GM10847 (cell line): ENCODE measurements around the gene WNT9A.

Experiments used
- POLR2A ChIP-seq: IDR thresholded peaks from 2 replicates; pipeline ENCODE4 v1.6.1; 2011; ENCODE audit not compliant: insufficient read length; ENCODE audit errors: extremely low read depth

WNT9A gene

DNA sequence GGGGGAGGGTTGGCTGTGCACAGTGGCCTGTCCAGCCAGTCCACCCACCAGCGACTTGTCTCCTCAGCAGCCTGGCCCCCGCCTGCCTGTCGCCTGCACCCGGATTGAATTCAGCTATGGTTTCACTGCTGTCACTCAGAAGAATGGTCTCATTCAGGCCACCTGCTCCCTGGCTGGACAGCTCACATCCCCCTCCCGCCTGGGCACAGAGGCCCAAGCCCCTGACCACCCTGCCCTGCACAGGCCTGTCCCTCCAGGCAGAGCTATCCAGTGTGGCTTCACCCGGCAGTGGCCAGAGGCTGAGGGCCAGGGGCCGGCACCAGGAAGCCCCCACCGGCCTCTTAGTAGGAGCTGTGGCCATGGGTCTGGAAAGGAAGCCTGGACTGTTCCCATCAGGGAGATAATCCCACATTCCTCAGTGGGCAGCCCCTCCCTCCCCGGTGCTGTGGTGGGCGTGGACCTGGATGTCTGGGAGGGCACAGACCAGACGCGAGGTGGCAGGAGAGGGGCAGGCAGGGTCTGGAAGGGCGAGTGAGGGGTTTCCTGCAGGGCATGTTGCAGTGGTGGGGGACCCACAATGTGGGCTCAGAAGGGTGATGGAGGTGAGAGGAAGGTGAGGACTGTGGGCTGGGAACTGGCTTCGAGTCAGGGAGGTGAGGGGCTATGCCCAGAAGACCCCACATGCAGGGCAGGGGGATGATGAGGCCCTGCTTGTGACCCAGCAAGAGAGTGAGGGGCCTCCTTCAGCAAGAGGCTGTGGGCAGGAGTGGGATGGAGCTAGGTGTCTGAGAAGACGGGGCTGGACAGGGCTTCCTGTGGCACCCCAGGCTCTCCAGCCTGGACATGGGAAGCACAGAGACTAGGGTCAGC, 30.4 kb downstream of the WNT9A start:
- no peak for TF ChIP-seq POLR2A

DNA sequence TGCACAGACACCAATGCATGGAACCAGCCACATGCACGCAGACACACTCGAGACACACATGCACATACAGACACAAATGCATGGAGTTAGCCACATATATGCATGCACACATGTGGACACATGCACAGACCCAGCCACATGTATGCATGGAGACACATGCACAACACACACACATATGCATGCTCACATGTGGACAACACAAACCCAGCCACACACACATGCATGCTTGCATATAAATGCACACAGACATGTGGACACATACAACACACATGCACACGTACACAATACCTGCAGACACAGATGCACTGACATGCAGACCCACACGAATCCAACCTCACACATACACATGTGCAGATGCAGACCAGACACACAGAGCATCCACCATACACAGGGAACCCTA, 31.1 kb downstream of the WNT9A start:
- TF ChIP-seq POLR2A, result no peak

DNA sequence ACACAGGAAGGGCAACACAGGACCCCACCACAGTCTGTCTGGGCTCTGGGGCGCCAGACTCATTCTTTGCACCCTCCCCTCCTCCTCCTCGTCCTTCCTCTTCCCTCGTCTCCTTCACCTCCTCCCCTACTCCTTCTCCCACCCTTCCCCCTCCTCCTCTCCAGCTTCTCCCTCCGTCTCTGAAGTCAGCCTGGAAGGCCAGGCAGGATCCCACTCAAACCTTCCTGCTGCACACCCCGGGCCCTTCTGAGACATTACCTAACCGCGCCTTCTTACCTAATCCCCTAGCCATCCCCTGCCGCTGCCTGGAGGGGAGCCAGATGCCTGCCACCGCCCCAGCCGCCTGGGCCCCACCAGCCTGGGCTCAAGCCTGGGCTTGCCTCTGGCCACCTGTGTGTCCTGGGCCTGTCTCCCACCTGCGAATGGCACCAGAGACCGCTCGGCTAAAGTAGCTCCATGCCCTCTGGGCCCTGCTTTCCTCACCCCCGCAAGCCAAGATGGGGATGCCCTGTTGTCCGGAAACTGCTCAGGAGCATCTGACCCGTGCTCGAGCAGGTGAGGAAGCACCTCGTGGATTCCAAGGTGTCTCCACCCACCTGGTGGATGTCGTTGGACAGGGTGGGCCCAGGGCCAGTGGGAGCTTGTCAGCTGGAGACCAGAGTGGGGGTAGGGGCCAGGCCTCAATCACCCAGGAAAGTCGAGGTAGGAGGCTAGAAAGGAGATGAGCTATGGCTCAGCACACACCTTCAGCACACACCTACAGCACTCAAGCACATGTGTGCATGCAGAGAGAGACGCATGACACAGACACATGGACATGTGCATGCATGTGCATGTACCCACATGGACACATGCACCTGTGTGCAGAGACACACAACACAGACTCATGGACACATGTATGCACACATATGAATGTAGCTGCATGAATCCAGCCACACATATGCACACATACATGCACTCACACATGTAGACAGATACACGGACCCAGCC, 31.9 kb downstream of the WNT9A start:
- no peak for TF ChIP-seq POLR2A

DNA sequence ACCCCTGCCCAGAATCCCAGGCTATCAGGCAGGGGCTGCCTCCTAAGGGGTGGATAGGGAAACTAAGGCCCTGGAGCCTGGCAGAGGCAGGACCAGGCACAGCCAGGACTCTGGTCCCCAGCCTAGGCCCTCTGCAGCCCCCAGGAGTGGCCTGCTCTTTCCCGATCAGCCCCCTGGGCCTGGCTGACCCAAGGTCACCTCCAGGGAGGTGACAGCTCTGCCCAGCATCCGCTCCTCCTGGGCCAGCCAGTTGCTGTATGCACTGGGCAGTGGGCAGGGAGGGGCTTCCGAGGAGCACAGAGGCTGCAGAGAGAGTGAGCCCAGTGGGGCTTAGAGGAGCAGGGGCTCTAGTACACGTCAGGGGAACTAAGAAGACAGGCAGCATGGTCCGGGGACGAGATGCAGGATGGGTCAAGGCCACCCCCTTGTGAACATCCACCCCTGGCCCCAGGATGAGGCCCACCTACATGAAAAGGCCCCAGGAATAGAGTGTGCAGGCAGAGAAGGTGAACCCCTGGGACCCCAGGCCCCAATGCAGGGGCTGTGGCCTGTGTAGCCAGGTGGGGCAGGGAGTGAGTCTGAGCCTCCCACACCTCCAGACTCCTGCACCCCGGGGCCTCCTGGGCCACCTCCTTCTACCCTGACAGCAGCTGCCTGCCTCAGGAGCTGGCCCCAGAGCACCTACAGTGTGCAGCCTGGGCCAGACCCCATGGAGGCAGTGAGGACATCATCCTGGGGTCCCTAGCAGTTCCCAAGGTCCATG, 32.8 kb downstream of the WNT9A start:
- TF ChIP-seq POLR2A, result no peak

DNA sequence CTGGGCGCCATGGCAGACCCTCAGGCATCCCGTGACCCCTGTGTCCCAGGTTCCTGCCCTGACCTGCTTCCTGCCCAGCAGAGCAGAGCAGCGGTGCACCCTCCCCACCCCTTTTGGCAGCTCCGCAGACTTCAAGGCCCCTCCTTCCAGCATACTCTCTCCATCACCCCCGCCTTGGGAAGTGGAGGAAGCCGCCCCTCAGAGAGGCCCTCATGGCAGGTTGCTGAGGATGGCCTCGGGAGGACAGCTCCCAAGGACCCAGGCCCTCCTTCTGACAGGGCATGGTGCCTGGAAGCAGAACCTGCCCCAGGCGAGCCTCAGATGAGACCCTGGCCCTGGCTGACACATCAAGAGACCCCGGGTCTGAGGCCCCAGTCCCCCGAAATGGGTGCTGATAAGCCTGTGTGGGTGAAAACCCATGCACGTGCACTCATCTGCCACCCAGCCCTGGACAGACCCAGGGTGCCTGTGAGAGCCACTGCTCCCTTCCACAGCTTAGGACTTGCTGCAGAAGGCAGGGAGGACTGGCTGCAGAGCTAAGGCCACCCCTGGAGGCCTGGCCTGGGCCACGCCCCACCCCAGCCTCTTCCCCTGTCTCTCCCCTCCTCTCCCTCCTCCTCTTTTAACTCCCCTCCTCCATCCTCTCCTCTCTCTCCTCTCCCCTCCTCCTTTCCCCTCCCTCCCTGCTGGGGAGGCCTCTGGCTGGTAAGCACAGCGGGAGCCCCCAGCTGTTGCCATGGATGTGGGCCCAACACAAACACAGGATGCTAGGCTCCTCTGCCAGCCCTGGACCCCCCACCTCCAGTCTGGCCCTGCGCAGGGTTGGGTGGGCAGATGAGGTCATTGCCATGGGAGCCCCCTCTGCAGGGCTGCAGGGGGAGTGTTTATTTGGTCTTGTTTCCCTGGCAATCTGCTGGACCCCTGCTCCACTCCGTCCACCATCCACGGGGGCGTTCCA, 33.7 kb downstream of the WNT9A start:
- TF ChIP-seq POLR2A, result no peak

DNA sequence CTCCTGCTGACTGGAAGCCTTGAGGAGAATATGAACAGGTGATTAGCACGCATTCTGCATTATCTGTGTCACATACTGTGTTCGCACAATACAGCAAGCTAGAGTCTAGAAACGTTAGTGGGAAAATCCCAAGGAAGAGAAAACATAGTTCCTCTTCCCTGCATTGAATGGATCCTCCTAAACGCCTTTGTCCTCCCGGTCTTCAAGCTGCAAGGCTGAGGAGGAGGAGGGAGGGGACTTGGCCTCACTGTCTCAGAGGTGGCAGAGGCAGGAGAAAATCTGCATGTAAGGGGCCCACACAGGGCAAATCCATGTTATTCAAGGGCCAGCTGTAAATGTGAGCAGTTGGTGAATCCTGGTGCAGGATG, 34.4 kb downstream of the WNT9A start:
- no peak for TF ChIP-seq POLR2A

DNA sequence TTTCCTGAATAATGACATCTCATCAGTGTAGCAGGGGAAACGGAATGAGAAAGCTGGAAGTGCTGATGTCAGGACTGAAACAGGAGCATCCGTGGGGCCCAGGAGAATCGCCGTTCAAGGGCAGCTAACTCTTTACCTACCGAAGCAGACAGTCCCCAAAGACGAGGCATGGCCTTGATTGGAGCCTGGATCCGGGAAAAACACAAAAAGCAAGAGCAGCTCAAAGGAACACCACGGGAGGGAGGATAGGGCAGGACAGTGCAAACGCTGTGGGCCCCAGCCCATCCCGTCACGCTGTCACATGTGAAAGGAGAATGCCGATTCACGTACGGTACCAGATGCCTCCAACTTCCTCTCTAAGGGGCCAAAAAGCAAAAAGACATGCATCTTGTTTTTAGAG, 34.9 kb downstream of the WNT9A start:
- TF ChIP-seq POLR2A, result no peak

DNA sequence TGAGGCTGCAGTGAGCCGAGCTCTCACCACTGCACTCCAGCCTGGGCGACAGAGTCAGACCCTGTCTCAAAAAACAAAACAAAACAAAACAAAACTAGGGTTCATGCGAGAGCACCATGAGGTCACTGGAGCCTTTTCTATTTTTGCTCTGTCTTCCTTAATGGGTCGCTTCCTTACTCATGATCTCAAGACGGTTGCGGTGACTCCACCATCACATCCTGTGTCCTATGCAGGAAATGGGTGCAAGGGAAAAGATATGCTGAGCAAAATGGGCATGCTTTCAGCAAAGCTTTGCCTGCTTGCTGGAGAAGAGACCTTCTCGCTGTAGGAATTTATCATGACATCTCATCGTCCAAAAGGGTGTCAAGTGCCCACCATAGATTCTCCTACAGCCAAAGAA, 36.4 kb downstream of the WNT9A start:
- no peak for TF ChIP-seq POLR2A

DNA sequence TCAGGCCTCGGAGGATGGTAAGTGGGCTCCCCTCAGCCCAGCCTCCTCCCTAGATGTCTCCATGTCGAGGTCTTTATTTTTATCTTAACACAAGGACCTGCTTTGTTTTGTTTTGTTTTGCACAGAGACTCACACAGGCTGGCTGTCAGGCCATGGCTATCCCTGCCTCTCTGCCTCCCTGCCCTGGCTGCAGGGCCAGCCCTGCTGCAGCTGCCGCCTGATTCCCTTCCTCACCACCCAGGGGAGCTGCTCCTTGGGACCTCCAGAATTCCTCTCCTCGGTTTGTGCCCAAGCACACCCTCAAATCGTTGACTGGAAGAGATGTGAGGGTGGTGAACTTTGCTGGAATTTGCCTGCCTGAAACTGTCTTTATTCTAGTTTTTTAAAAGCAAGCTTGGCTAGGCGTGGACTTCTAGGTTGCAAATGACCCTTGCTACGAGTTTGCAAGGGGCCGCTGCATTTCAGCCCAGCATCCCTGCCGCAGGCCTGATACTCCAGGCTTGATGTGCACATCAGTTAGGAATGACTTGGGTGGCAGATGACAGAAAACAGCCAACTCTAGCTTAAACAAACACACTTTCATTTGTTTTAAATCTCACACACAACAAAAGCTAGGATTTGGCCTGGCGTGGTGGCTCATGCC, 37.1 kb downstream of the WNT9A start:
- no peak for TF ChIP-seq POLR2A

DNA sequence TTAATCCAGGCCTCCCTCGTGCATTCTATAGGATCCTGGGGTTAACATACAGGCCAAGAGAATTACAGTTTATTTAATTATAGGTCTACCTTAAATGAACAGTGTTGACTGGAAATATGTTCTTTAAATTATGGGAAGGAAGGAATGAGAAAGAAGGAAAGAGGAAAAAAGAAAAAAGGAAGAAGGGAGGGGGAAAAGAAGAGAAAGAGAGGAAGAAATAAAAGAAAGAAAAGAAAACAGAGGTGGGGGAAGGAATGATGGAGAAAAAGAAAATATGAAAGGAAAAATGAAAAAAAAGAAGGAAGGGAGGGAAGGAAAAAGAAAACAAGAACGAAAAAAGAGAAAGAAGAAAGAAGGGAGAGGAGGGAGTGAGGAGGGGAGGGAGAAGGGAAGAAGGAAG, 38.5 kb downstream of the WNT9A start:
- no peak for TF ChIP-seq POLR2A

DNA sequence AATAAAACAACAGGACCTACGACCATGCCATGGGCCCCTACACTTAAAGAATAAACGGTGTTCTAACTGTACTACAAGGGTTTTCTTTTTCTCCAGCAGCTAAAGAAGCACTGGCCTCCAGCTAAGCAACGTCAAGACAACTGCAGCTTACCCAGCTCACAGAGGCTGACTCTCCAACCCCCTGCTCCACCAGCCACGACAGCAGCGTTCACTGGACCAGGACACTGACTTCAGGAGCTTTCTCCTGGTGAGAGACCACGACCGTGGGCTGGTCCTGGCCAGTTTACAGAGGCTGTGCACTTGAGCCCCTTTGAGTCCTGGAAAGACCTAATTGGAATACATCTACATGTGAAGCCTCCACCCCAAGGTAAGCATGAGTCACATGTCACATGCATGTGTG, 39.4 kb downstream of the WNT9A start:
- TF ChIP-seq POLR2A, result no peak

DNA sequence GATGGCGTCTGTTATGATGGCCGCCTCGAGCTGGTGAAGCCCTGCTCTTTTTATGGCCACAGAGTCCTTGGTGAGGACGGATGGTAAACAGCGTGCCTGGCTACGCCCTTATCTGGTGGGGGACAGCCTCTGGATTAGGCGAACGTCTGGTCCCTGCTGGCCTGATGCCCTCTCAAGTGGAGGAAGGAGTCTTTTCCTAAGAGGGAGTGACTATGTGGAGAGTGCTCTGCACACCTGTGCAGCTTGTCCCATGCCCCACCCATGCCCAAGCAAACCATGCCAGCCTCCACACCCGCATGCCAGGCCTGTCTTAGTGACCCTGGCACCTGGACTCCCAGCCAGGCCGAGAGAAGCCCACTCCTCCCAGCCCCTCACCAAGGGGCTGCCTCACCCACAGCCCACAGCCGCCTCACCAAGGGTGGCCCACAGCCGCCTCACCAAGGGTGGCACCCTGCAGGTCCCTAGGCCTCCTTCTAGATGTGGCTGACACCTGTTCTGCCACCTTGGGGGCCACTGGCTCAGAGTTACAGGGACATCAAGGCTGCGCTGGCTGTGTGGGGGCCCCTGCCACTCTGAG, 40.2 kb downstream of the WNT9A start:
- no peak for TF ChIP-seq POLR2A

DNA sequence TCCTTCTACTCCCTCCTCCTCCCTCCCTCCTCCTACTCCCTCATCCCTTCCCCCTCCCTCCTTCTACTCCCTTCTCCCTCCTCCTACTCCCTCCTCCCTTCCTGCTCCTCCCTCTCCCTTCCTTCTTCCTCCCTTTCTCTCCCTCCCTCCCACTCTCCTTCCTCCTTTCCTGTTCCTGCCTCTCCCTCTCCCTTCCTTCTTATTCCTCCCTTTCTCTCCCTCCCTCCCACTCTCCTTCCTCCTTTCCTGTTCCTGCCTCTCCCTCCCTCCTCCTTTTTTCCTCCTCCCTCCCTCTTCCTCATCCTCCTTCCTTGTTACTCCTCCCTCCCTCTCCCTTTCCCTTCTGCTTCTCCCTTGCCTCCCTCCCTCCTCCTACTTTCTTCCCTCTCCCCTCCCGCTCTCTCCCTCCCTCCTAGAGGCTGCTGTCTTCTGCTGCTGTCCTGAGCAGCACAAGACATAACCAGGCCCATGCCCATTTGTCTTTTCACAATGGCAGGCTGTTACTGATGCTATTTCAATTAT, 41.1 kb downstream of the WNT9A start:
- no peak for TF ChIP-seq POLR2A
